Stomach smooth muscle (tissue), 2 donors: Measurements from ENCODE around the gene ZNF117.
"Not testable (repeated sequence)": the region's sequence is repeated elsewhere in the genome, so short reads cannot be mapped to it uniquely, and the experiment has no call there.

Experiments
- H3K27ac ChIP-seq: one replicate; pipeline ENCODE4 v1.7.0; 2013; ENCODE audit warnings: mild to moderate bottlenecking, low read length, inconsistent platforms
- H3K27me3 ChIP-seq, 2 donors: one replicate each; pipeline ENCODE4 v1.7.0; 2013; ENCODE audit warnings: low read length in 2 of 2; ENCODE audit not compliant: insufficient read depth in 2 of 2, control insufficient read depth in 1 of 2
- H3K36me3 ChIP-seq, 2 donors: one replicate each; pipeline ENCODE4 v1.7.0; 2013; ENCODE audit warnings: low read length in 2 of 2; ENCODE audit not compliant: control insufficient read depth in 2 of 2, insufficient read depth in 2 of 2
- H3K4me1 ChIP-seq: one replicate; pipeline ENCODE4 v1.7.0; 2013; ENCODE audit warnings: low read length; ENCODE audit not compliant: control insufficient read depth, insufficient read depth
- H3K4me3 ChIP-seq, 2 donors: one replicate each; pipeline ENCODE4 v1.7.0; 2013; ENCODE audit warnings: low read length in 2 of 2
- H3K9ac ChIP-seq, 2 donors: one replicate each; pipeline ENCODE4 v1.7.0; 2013; ENCODE audit warnings: low read length in 2 of 2, mild to moderate bottlenecking in 1 of 2
- H3K9me3 ChIP-seq, 2 donors: one replicate each; pipeline ENCODE4 v1.7.0; 2013; ENCODE audit warnings: low read length in 2 of 2; ENCODE audit not compliant: control insufficient read depth in 2 of 2
- donor health status: healthy.
- donor health status: Pancreatic carcinoma.

Gene ZNF117

DNA sequence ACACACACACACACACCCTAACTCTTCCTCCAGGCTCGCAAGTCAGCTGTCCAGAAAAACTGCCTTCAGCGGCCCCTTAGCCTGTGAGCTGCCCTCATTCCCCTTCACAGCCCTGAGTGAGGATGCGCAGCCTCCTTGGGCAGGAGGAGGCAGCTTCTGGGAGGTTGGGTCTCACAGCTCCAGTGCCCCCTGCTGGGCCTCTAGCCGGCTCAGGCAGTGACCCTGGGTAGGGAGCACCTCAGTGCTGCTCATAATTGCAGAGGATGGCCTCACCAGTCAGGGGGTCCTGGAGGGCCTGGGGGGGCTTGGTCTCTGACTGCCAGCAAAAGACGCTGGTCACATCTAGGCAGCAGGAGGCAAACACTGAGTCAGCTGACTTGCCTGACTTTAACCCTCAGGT lies 44.1 kb downstream of the ZNF117 start:
- H3K27me3 ChIP-seq = peaks cover 19 to 30% of the 10 kb centered on the region in 2 donors
- H3K9ac ChIP-seq = no peak overlapping the region
- no peak overlapping the region for H3K27ac ChIP-seq
- peaks cover 10% of the 10 kb centered on the region for H3K4me1 ChIP-seq
- peak overlapping the region in 1 of 2 donors; percentile 61 for H3K4me3 ChIP-seq
- H3K36me3 ChIP-seq = no peaks in the 10 kb centered on the region
- no peaks in the 10 kb centered on the region for H3K9me3 ChIP-seq

DNA sequence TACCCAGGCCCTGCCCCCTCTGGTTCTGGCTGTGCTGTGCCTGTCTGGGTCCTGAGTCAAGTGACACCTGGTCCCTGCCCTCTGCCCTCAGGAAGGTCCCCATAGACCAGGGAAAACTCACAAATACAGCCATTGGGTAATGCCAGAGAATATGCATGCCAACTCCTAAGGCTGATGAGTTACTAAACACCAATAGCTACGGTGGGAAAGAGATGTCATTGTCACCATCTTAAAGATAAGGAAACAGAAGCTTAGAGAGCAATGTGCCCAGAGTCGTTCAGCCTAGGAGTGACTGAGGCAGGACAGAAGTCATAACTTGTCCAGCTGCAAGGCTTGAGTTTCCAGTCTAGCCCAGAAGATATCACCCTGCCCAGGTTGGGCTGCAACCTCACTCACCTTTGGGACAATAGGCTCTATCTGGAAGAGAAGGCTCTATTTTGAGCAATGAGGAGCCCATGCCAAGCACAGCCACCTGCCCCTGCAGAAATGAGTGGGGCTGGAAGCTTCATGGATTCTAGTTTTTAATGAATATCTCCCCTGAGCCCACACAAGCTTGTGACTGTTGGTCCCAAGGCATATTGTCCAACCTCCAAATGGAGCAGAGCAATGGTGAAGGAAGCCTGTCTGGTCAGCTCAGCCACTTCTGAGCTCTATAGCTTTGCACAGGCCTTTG lies 45.2 kb downstream of the ZNF117 start:
- Histone ChIP-seq H3K27ac (no peak overlapping the region), H3K9me3 (no peaks in the 10 kb centered on the region), H3K9ac (no peak overlapping the region), H3K4me1 (peaks cover 10% of the 10 kb centered on the region), H3K36me3 (no peaks in the 10 kb centered on the region), H3K4me3 (no peak overlapping the region), H3K27me3 (peaks cover 19 to 30% of the 10 kb centered on the region in 2 donors)

DNA sequence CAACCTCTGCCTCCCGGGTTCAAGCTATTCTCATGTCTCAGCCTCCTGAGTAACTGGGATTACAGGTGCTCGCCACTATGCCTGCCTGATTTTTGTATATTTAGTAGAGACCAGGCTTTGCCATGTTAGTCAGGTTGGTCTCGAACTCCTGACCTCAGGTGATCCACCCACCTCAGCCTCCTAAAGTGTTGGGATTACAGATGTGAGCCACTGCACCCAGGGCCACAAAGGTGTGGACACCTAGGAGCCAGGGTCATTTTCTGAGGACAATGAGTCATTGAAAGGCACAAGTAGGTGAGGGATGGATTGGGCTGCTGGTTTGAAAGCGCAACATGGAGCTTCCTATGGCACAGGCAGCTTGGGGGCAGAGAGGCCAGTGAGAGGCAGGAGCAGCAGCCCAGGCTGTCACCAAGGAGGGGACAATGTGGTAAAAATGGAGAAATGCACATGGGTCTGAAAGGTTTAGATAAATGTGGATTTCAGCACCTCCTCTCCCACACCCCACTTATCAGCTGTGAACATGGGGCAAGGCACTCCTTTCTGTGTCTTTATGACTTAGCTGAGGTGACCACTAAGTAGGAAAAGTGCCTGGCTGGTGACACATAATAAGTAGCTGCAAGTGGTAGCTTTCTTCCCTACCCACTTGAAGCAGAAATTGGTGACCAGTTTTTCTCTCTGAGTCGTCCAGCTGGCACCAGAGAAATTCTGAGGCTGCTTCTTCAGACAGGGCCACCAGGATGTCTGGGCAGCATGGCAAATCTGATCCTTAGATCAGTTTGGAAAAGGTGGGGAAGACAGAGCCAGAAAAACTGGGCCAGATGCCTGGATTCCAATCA lies 46.0 kb downstream of the ZNF117 start:
- not testable (repeated sequence) for H3K9me3 ChIP-seq, H3K36me3 ChIP-seq, H3K4me3 ChIP-seq, H3K9ac ChIP-seq, H3K27ac ChIP-seq
- peaks cover 10% of the 10 kb centered on the region for H3K4me1 ChIP-seq
- peaks cover 19 to 30% of the 10 kb centered on the region in 2 donors for H3K27me3 ChIP-seq

DNA sequence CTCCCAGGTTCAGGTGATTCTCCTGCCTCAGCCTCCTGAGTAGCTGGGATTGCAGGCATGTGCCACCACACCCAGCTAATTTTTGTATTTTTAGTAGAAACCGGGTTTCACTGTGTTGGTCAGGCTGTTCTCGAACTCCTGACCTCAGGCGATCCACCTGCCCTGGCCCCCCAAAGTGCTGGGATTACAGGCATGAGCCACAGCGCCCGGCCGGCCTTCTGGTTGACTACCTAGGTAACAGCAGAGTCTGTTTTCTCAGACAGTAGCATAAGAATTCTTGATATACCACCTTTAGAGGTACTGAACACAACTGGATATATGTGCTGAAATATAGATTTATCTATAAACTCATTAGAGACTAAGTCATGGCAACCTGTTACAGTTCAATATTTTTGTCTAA lies 50.8 kb downstream of the ZNF117 start:
- not testable (repeated sequence) for H3K27me3 ChIP-seq, H3K9ac ChIP-seq, H3K27ac ChIP-seq, H3K4me1 ChIP-seq, H3K36me3 ChIP-seq, H3K9me3 ChIP-seq, H3K4me3 ChIP-seq

DNA sequence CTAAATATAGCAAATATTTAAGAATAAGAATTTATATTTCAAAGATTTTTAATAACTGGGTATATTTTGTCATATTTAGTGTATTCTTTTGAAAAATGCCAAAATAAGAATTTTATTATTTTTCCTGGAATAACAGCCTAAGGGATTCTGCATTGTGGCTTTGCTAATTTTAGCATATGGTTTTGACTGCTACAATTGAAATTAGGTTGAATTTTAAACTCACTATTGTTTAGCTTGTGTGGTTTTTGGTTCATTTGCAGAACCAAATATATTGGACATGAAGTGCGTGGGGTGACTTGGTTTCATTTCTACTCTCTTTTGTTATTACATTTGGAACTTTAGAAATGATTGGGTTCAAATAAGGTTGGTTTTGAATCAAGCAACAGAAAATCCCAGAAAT lies 52.3 kb downstream of the ZNF117 start:
- no peak overlapping the region for H3K9ac ChIP-seq
- no peaks in the 10 kb centered on the region for H3K4me1 ChIP-seq
- H3K36me3 ChIP-seq = no peaks in the 10 kb centered on the region
- H3K27ac ChIP-seq = no peak overlapping the region
- H3K4me3 ChIP-seq = no peak overlapping the region
- H3K9me3 ChIP-seq = no peaks in the 10 kb centered on the region
- H3K27me3 ChIP-seq = no peaks in the 10 kb centered on the region

DNA sequence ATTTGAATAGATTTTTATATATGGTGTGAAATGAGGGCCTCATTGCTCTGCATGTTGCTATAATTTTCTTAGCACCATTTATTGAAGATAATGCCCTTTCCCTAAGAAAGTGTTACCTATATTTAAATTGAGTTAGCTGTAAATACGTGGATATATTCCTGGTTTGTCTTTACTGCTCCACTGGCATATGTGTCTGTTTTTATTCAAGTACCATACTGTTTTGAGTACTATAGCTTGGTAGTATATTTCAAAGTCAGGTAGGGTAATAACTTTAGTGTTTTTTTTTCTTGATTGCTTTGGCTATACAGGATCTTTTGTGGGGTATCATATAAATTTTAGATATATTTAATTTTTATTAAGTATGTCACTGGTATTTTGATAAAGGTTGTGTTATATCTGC lies 56.4 kb downstream of the ZNF117 start:
- Histone ChIP-seq H3K36me3 (no peaks in the 10 kb centered on the region), H3K27ac (no peak overlapping the region), H3K4me1 (no peaks in the 10 kb centered on the region), H3K9me3 (no peaks in the 10 kb centered on the region), H3K9ac (no peak overlapping the region), H3K27me3 (no peaks in the 10 kb centered on the region), H3K4me3 (no peak overlapping the region)

DNA sequence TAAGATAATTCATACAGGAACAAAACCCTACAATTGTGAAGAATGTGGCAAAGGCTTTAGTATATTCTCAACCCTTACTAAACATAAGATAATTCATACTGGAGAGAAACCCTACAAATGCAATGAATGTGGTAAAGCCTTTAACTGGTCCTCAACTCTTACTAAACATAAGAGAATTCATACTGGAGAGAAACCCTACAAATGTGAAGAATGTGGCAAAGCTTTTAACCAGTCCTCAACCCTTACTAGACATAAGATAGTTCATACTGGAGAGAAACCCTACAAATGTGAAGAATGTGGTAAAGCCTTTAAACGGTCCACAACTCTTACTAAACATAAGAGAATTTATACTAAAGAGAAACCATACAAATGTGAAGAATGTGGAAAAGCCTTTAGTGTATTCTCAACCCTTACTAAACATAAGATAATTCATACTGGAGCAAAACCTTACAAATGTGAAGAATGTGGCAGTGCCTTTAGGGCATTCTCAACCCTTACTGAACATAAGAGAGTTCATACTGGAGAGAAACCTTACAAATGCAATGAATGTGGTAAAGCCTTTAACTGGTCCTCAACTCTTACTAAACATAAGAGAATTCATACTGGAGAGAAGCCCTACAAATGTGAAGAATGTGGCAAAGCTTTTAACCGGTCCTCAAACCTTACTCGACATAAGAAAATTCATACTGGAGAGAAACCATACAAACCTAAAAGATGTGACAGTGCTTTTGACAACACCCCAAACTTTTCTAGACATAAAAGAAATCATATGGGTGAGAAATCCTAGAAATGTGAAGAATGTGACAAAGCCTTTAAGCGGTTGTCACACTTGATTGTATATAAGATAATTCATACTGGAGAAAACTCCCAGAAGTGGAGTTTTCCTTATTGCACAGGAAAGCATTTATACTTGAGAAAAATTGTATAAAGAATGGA lies 62.3 kb downstream of the ZNF117 start:
- H3K36me3 ChIP-seq = peaks cover 0 to 11% of the 10 kb centered on the region in 2 donors
- not testable (repeated sequence) for H3K9me3 ChIP-seq, H3K4me1 ChIP-seq, H3K27ac ChIP-seq, H3K27me3 ChIP-seq, H3K4me3 ChIP-seq, H3K9ac ChIP-seq
